ENCODE measurements around the gene EMP1.

The EMP1 gene

DNA sequence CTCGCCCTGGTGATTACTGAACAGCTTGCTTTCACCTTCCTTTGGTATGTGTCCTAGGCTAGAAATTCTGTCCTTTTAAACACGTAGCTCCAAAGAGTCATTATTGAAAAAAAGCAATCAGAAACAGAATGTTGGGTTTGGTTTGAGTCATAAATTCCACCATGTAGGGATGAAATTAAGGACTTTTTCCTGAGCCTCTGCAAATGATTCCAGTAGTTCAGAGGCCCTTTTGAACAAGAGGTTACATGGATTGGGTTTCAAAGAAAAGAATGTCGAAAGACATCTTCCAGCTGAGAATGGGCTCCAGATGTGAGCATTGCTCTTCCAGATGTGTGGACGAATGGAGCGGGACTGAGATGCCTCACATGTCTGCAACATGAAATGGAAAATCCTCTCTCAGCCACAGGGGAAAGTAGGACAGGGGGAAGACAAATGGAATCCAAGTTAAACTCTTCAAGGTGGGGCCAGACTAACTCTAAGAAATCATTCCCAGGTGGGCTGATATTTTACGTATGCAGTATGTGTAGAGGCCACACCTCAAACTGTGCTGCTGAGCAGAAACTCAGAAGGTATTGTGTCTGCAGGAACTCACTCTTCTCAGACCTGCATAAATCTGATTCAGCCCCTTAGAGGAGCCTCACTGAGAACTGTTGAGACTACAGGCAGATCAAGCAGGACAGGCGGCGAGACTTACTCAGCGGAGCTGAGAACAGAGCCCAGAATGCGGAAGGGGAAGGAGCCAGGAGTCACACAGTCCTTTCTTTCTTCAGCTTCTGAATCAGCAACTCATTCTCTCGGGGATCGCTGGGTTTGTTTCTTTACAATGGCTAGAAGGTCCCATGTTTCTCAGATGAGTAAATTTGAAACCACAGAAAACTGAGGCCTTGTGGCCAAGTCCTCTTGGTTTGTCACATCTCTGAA, 23.3 kb upstream of the EMP1 start:
- peak; percentile 67 for DNase-seq (ENCODE audit: low spot score)

DNA sequence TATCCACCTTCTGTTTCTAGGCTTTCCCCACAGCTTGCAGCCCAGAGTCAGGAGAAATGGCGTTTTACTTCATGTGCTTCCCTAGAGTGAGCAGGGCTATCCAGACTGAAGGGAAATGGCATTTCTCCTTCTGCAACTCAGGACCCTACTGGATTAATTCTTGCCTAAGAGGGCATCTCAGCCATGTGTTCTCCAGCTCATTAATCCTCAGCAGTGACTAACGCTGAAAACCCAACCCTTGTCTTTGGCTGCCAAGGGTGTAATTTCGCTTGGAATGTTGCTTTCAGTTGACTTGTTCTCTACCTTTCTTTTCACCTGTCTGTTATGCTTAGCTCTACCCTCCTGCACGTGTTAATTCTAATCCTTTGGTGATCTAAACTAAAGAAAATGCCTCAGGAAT, 21.0 kb upstream of the EMP1 start:
- DNase-seq (ENCODE audit: low spot score): no peak

DNA sequence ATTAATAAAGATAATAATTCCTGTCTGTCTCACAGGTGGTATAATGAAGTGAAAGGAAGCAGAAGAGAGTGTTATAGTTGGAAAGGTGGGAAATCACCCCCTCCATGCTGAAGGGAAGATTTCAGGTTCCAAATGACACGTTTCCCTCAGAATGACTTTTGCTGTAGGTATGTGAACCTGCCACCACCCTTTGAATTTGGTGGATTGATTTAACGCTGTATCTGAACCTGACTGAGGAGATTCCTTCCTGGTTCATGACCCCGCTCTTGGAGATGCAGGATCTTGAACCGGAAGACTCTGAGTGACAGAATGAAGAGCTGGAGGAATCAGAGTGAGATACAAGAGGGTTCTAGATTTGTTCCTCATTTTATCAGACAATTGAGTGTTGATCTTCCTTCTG, 20.3 kb upstream of the EMP1 start:
- DNase-seq (ENCODE audit: low spot score): no peak

DNA sequence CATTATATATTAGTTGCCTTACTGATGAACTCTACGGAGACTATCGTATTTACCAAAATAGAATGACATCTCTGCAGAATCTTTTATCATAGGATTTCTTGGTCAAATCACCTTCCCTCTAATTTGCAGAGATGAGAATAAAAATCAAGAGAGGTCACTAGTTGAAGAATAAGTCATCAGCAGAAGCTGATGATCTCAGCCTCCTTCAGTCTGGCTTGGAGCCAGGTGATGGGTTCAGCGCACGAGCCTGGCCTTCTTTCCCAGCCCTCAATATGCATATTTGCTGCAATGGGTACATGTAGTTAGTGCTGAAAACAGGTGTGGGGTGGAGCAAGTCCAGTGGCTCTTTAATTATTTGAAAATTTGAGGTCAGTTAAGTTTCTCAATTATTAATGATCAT, 19.2 kb upstream of the EMP1 start:
- no peak for DNase-seq (ENCODE audit: low spot score)

DNA sequence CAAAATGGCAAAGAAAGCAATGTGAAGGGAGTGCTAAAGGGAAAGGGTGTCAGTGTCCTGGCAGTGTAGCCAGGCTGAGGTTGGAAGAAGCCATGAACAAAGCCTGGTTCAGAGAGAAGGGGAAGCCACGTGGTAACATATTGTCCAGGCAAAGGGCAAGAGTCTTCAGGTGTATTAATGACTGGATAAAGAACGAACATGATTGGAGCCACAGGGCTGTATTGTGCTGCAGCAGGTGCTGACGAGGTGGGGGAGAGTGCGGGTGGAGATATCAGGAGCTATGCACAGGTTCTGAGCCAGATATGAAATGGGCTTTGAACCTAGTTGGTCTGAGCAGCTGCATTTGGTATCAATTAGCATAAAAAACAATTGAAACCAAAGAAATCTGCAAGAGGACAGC, 18.6 kb upstream of the EMP1 start:
- no peak for DNase-seq (ENCODE audit: low spot score)

- no peak for DNase-seq (ENCODE audit: low spot score)
Observed at GRCh38 chr12:13178568-13179210, 17.8 kb upstream of the EMP1 start.

- DNase-seq (ENCODE audit: low spot score): no peak
Observed at GRCh38 chr12:13179211-13180074, 17.1 kb upstream of the EMP1 start.

DNA sequence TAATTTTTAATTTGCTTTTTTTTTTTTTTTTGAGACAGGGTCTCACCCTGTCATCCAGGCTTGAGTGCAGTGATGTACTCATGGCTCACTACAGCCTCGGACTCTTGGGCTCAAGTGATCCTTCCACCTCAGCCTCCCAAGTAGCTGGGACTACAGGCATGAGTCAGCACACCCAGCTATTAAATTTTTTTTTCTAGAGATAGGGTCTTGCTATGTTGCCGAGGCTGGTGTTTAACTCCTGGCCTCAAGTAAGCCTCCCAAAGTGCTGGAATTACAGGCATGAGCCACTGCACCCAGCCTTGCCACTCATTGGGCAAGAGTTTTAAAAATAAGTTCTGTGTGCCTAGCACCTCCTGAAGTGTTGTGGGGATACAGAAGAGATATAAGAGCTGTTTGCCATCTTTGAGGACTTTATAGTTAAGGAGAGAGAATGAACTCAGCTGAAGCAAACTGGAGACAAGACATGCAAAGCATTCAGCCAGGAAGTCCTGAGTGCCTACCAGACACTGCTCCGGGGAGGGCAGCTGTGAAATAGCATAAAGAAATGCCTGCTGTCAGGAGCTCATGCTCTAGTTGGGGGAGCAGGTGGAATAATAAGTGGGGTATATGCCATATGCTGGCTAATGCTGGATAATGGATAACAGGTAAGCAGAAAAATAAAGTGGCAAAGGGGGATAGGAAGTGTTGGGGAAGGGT, 15.0 kb upstream of the EMP1 start:
- no peak for DNase-seq (ENCODE audit: low spot score)

- no peak for DNase-seq (ENCODE audit: low spot score)
Observed at GRCh38 chr12:13182881-13183280, 13.6 kb upstream of the EMP1 start.

DNA sequence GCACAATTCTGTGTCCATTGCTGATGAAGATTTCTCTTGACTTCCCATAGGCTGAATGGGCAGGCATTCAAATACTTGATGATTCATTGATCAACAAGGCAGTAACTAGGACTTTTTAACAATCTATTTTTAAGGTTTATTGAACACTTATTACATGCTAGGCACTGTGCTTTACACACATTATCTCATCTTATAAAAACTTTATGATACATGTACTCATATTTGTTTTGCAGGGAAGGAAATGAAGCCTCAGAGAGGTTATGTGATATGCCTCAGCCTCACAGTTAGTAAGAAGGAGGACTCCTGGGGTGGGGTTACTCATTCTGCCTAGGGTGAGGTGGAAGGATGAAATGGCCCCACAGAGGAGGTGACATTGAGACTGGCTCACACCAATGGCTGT, 12.9 kb upstream of the EMP1 start:
- DNase-seq (ENCODE audit: low spot score): no peak

GRCh38 chr12:13186302-13186701, 10.2 kb upstream of the EMP1 start:
- DNase-seq (ENCODE audit: low spot score): no peak

- DNase-seq (ENCODE audit: low spot score): no peak
Observed at GRCh38 chr12:13187399-13187798, 9.1 kb upstream of the EMP1 start.

DNA sequence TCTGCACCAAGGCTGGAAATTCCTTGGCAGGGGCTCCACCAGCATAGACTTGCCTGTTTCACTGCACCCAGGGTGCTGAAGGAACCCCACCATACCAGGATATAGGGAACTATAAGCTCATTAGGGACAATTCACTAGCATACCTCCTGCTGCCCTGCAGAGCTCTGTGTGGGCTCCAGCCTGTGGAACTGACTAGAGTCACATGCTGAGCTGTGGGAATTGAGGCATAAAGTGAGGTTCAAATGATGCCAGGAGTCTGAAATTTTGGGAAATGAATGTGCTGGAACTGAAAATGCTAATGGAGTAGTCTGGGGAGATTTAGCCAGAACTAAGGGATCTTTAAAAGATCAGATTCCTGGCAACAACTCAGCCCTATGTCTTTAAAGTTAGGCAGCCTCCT, 7.3 kb upstream of the EMP1 start:
- DNase-seq (ENCODE audit: low spot score): no peak

DNA sequence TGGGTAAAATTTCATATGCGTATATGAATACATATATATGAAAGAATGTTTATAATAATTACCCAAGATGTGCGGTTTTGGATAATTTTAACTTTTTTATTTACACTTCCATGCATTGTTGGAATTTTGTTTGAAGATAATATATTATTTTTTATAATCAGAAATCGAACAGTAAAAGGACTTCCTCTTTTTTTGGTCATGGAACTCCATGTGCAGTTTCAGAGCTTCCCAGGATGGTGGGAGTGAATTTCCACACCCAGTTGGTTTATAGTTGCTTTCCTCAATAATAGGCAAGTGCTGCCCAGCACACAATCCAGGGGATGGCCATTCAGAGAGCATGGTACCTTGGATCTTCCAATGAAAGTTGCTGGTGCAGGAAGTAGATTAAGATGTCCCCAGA, 6.3 kb upstream of the EMP1 start:
- DNase-seq (ENCODE audit: low spot score): no peak

GRCh38 chr12:13192719-13193118, 3.8 kb upstream of the EMP1 start:
- DNase-seq (ENCODE audit: low spot score): no peak

- DNase-seq (ENCODE audit: low spot score): no peak
Observed at GRCh38 chr12:13193505-13194231, 2.9 kb upstream of the EMP1 start.

DNA sequence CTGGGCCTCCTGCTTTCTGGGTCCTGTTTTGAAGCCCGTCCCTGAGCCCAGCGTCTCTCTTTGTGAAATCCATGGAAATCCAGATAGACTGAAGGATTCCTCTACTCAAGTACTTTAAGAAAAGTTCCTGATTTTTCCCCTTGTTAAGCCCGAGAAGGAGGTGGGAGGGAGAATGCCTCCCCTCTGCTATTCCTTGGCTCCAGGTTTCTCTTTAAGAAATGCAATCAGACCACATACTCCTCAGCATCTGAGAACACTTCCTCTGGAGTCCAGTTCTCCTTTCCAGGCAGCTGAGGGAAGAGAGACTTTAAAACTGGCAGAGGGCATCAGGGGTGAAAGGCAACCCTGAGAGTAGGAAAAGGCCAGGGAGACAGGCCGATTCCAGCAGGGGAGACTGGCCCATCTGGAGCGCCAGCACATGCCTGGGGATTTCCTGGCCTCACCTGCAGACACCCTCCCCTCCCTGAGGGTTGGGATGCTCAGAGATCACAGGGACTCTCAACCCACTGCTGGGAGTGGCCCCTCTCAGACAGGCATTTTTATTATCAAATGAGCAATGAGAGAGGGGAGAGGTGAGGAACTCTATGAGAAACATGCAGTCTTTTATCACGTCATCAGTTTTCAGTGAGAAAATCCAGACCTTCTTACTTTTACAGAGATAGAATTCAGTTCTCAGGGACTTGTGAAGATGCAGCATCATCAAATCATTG, 2.0 kb upstream of the EMP1 start:
- no peak for DNase-seq (ENCODE audit: low spot score)

GRCh38 chr12:13195250-13195649, 1.3 kb upstream of the EMP1 start:
- no peak for DNase-seq (ENCODE audit: low spot score)

DNA sequence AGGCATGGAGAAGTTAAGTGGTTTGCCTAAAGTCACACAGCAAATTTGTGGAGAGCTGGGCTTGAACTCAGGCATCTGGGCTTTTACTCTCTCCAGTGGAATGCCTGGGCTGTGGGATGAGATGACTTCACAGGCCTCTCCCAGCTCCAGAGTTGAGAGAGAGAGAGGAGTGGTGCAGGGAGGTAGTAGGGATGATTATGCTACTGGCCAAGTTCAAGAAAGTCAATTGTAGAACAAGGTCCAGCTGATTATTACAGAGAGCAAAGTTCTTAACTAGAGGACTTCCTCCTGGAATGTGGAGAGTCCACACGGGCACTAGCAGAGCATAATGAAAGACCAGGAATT, 769 bp upstream of the EMP1 start:
- no peak for DNase-seq (ENCODE audit: low spot score)

DNA sequence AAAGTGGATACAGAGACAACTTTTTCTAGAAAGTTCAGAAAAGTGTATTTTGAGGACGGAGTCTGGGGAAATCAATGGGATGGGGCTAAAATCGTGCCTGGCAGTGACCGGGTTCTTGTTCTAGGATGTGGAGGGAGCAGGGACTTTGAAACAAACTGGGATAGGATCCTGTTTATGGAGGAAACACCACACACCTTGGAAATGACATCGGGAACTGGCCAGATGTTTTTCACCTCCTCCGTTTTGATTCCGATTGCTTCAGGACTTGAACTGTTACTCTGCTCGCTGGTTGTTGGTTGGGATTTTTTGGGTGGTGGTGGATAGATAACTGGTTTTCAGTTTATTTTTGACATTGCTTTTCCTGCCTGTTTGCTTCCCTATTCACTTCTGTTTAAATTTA, 506 bp downstream of the EMP1 start:
- DNase-seq (ENCODE audit: low spot score): no peak

Data from Ammon's horn (tissue), 1 donor.